ENCODE data around the gene CLCN7.

The CLCN7 gene

DNA sequence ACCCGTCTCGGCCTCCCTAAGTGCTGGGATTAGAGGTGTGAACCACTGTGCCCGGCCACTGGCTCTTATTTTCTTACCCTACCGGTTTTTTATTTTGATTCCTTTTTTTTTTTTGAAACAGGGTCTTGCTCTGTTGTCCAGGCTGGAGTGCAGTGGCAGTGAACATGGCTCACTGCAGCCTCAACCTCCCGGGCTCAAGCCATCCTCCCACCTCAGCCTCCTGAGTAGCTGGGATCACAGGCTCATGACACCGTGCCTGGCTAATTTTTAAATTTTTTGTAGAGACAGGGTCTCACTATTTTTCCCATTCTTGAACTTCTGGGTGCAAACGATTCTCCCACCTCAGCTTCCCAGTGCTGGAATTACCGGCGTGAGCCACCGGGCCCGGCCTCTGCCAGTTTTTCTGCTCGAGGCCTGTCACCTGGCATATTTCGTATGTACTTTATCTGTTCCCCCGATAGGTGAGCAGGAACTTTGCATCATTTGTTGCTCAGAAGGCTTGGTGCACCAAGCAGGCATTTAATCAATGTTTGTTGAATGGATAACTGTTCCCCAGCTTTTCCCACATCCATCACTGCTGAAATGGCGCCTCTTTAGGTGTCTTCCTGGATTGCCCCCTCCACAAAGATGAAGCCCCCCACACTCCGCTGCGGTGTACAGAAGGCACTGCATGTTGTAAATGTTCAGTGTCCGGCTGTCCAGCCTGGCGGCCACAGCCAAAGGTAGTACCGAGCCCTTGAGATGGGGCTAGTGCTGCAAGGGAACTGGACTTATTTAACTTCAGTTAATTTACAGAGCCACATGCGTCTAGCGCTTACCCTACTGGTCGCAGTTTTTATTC lies 17.5 kb upstream of the CLCN7 start:
- TF ChIP-seq, protein P1, sequence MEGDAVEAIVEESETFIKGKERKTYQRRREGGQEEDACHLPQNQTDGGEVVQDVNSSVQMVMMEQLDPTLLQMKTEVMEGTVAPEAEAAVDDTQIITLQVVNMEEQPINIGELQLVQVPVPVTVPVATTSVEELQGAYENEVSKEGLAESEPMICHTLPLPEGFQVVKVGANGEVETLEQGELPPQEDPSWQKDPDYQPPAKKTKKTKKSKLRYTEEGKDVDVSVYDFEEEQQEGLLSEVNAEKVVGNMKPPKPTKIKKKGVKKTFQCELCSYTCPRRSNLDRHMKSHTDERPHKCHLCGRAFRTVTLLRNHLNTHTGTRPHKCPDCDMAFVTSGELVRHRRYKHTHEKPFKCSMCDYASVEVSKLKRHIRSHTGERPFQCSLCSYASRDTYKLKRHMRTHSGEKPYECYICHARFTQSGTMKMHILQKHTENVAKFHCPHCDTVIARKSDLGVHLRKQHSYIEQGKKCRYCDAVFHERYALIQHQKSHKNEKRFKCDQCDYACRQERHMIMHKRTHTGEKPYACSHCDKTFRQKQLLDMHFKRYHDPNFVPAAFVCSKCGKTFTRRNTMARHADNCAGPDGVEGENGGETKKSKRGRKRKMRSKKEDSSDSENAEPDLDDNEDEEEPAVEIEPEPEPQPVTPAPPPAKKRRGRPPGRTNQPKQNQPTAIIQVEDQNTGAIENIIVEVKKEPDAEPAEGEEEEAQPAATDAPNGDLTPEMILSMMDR (conservative IDR thresholded peaks at IDR 0.05; ENCODE audit: low read depth, low read length): no peak
- H3K4me3 ChIP-seq (ENCODE audit: low read length): peak overlapping the region; percentile 75
- no peak for DNase-seq (ENCODE audit: low read depth)

DNA sequence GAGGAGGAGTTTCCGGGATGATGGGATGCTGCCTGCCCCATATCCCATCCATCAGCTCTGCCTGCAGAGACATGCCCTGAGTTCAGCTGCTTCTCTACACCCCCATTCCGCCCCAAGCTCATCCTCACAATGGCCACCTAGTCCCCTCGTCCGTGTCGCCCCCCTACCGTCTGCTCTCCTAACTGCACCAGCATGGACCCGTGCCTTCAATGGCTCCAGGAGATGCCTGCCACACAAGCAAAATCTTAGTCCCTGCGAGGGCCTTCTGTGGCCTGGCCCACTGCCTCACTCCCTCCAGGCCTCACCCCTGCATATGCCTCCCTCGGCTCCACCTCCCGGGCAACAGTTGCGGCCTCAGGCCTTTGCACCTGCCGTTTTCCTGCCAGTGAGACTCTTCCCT lies 16.5 kb upstream of the CLCN7 start:
- no peak for DNase-seq (ENCODE audit: low read depth)
- TF ChIP-seq, protein P1 (conservative IDR thresholded peaks at IDR 0.05; ENCODE audit: low read depth, low read length): no peak
- no peak overlapping the region for H3K4me3 ChIP-seq (ENCODE audit: low read length)

DNA sequence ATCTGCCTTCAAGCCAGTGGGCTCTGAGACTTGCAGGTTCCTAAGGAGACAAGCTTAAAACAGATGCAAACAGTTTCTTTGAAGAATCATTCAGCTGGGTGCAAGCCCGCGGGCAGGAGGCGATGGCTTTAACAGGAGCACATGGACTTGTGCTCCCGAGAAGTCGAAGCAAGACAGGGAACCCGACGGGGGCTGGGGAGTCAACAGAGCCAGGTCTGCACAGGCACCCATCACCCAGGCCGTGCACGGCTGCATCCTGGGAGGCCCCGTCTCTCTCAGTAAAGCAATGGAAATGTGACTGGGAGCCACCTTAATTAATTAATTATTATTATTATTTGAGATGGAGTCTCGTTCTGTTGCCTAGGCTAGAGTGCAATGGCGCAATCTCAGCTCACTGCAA lies 14.2 kb upstream of the CLCN7 start:
- no peak for DNase-seq (ENCODE audit: low read depth)
- H3K4me3 ChIP-seq (ENCODE audit: low read length): no peak overlapping the region
- TF ChIP-seq, protein P1 (conservative IDR thresholded peaks at IDR 0.05; ENCODE audit: low read depth, low read length): no peak

DNA sequence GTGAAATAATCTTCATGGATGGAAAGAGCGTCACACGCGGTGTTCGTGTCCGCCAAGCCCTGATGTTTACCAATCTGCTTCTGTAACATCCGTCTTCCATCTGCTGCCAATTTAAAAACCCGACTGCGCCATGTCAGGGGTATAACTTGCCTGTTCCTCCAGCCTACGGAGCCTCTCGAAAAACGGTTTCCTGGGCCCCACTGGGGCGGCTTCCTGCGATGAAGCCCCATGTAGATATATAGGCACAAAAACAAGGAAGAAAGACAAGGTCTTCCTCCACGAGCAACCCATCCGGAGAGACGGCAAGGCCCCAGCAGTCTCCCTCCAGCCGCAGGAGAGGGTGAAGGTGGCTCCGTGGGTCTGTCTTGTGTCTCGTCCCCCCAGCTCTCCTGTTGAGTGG lies 13.8 kb upstream of the CLCN7 start, which contains the start of gene PTX4:
Gene PTX4, minus strand, starts transcription at position 326 of the 400 bp plus-strand sequence. Its CDS starts 35 bp downstream, at position 291.
- H3K4me3 ChIP-seq (ENCODE audit: low read length): no peak within 1 kb of the TSS
- no peak for DNase-seq (ENCODE audit: low read depth)
- TF ChIP-seq, protein P1 (conservative IDR thresholded peaks at IDR 0.05; ENCODE audit: low read depth, low read length): no peak

DNA sequence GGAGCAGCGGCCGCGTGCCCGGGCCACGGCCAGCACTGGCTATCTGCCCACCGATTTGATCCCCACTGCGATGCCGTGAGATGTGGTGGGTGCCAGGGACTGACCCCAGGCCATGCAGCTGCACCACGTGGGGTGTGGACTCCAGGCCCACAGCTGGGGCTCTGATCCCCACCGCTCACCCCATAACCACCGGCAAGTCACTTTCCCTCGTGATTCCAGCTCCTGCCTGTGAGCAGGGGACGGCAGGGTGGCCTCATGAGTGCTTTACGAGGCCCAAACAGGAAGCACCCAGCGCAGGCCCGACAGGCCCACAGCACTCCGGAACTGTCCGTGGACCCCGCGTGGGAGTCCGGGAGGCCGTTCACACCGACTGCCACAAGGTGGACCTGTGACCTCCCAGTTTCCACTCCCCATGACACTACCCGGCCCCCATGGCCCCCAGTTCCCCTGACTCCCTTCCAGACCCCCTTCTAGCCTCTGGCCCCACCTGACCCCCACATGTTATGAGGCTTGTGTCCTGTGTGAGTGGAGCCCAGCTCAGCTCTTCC lies 13.3 kb upstream of the CLCN7 start:
- TF ChIP-seq, protein P1 (conservative IDR thresholded peaks at IDR 0.05; ENCODE audit: low read depth, low read length): no peak
- DNase-seq (ENCODE audit: low read depth): no peak
- H3K4me3 ChIP-seq (ENCODE audit: low read length): no peak overlapping the region

DNA sequence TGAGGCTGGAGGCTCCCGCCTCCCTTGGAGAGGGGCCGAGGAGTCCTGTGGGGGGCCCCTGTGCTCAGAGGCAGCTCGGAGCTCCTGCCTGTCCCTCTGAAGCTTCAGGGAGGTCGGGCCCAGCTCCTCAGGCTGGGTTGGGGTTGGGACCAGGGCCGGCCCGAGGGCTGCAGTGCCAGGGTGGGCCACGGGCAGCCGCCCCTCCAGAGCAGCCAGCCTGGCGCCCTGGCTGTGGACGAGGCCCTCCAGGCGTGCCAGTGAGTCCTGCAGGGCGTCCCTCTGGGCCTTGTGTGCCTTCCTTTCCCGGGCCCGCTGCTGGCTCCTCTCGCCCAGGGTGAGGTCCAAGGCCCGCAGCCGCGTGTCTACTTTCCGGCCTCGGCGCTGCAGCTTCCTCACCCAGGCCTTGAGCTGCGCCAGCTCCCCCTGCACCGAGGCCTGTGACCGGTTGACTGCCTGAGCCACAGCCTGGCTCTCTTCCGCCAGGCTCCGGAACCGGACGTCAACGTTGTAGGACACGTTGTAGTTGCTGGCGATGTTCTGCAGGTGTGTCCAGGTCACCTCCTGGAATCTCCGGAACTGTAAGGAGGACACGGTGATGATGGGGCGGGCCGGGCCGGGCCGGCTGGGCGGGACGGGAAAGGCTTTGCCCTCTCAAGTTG lies 12.7 kb upstream of the CLCN7 start:
- TF ChIP-seq, protein P1 (conservative IDR thresholded peaks at IDR 0.05; ENCODE audit: low read depth, low read length): no peak
- H3K4me3 ChIP-seq (ENCODE audit: low read length): no peak overlapping the region
- no peak for DNase-seq (ENCODE audit: low read depth)
